ENCODE measurements around the gene FLRT2.

DNA sequence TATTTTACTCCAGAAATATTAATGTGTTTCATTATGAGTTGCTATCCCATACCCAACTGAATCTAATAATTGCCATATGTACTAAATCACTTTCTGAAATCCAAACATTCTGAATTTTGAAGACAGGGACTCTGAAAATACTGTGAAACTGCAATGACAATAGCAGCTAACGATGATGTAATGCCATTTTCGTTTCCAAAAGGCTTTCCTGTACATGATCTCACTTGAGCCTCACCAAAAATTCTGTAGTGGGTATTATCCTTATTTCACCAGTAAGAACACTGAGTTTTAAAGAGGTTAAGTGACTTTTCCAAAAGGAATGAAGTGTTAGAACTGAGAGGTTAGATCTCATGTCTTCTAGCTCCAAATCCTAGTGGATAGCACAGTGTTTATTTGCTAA, 133.3 kb downstream of the FLRT2 start:
- TF ChIP-seq, protein P1, sequence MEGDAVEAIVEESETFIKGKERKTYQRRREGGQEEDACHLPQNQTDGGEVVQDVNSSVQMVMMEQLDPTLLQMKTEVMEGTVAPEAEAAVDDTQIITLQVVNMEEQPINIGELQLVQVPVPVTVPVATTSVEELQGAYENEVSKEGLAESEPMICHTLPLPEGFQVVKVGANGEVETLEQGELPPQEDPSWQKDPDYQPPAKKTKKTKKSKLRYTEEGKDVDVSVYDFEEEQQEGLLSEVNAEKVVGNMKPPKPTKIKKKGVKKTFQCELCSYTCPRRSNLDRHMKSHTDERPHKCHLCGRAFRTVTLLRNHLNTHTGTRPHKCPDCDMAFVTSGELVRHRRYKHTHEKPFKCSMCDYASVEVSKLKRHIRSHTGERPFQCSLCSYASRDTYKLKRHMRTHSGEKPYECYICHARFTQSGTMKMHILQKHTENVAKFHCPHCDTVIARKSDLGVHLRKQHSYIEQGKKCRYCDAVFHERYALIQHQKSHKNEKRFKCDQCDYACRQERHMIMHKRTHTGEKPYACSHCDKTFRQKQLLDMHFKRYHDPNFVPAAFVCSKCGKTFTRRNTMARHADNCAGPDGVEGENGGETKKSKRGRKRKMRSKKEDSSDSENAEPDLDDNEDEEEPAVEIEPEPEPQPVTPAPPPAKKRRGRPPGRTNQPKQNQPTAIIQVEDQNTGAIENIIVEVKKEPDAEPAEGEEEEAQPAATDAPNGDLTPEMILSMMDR (IDR thresholded peaks at IDR 0.05), result no peak
- TF ChIP-seq POLR2A (IDR thresholded peaks at IDR 0.05), result no peak

Data from adrenal gland (tissue), 5 donors.